Testis (tissue), 3 donors: ENCODE results near the gene MIER2. TPM values are rescaled to one million over a fixed set of nuclear protein-coding genes. Genes with fewer than 3 reads are reported as not detected.
"Not testable (repeated sequence)": the region's sequence is repeated elsewhere in the genome, so short reads cannot be mapped to it uniquely, and the experiment has no call there.

Source experiments
- DNase-seq: peaks from one replicate; pipeline ENCODE4 v3.0.0-alpha.2; 2019
- H3K27ac ChIP-seq, 2 donors: fragments of 200-600 bp; sonication (generic); one replicate each; pipeline ENCODE4 v1.5.1; 2019
- H3K27me3 ChIP-seq: fragments of 200-600 bp; sonication (generic); one replicate; pipeline ENCODE4 v1.5.1; 2019
- H3K36me3 ChIP-seq: fragments of 200-600 bp; sonication (generic); one replicate; pipeline ENCODE4 v1.5.1; 2017; ENCODE audit warnings: low read depth; ENCODE audit errors: missing control alignments
- H3K4me1 ChIP-seq: fragments of 200-600 bp; sonication (generic); one replicate; pipeline ENCODE4 v1.5.1; 2019
- H3K4me3 ChIP-seq, 2 donors: fragments of 200-600 bp; sonication (generic); one replicate each; pipeline ENCODE4 v1.5.1; 2017 to 2019
- H3K9me3 ChIP-seq: fragments of 200-600 bp; sonication (generic); one replicate; pipeline ENCODE4 v1.5.1; 2017
- POLR2A ChIP-seq: fragments of 450-650 bp; IDR thresholded peaks from one replicate; pipeline ENCODE4 v1.6.1; 2017; ENCODE audit warnings: antibody characterized with exemption, mild to moderate bottlenecking, moderate library complexity
- WGBS, 2 donors: methylation state at CpG; one replicate each; pipeline ENCODE4 v1.1.5; 2018; 5-methylcytosine and 5-hydroxymethylcytosine counted together
- intact Hi-C: fragments of 100-400 bp; cut with DNase I; formaldehyde crosslinking; loops from one replicate; pipeline ENCODE4 v1.15.1; 2023; ENCODE audit warnings: low total_unique reads
- polyA plus RNA-seq: library from polyadenylated mRNA; stranded (reverse); fragments of 350-450 nt; fragmentation: Illumina TruSeq; extraction: RNeasy Lipid Tissue Mini Kit (QIAGEN cat#74804); gene quantifications from one replicate; pipeline ENCODE4 v1.2.3, GENCODE V29; 2014; ENCODE audit warnings: low read depth, low replicate concordance; ENCODE audit not compliant: insufficient read depth
- total RNA-seq, 2 donors: library from RNA; depleted of rRNA; stranded (reverse); fragments of >200 nt; gene quantifications; one replicate each; pipeline ENCODE4 v1.2.3, GENCODE V29; 2016
- TF ChIP-seq, protein P1 (sequence below), 3 experiments: fragments of 450-650 bp in 2 of 3; fragments of 200-600 bp in 1 of 3; sonication (generic) in 1 of 3; IDR thresholded peaks; one replicate each; pipeline ENCODE4 v1.5.1; 2016 to 2019; ENCODE audit warnings: antibody characterized with exemption in 3 of 3, mild to moderate bottlenecking in 2 of 3, moderate library complexity in 1 of 3

MIER2 gene
- total and polyA plus RNA-seq, 3 donors from 2014 or later, result 47.6 to 64.0 (median 54.6) TPM

DNA sequence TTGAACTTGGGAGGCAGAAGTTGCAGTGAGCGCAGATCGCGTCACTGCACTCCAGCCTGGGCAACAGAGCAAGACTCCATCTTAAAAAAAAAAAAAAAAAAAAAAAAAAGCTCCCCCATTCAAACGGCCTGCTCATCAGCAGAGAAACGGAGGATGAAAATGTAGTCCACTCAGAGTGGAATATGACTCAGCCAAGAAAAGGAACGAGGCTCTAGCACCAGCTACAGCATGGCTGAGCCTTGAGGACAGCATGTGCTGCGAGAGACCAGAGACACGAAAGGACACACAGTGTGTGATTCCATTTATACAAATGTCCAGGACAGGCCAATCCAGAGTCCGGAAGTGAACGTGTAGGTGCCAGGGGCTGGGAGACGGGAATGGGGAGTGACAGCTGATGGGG lies 18.1 kb upstream of the MIER2 start:
- 87 to 89% methylated on average over 11 of the region's 11 CpGs for WGBS, 2 donors
- H3K9me3 ChIP-seq, result no peaks in the 10 kb centered on the region
- no peaks in the 10 kb centered on the region for H3K36me3 ChIP-seq
- TF ChIP-seq POLR2A, result no peak
- TF ChIP-seq, protein P1, sequence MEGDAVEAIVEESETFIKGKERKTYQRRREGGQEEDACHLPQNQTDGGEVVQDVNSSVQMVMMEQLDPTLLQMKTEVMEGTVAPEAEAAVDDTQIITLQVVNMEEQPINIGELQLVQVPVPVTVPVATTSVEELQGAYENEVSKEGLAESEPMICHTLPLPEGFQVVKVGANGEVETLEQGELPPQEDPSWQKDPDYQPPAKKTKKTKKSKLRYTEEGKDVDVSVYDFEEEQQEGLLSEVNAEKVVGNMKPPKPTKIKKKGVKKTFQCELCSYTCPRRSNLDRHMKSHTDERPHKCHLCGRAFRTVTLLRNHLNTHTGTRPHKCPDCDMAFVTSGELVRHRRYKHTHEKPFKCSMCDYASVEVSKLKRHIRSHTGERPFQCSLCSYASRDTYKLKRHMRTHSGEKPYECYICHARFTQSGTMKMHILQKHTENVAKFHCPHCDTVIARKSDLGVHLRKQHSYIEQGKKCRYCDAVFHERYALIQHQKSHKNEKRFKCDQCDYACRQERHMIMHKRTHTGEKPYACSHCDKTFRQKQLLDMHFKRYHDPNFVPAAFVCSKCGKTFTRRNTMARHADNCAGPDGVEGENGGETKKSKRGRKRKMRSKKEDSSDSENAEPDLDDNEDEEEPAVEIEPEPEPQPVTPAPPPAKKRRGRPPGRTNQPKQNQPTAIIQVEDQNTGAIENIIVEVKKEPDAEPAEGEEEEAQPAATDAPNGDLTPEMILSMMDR (IDR thresholded peaks at IDR 0.05), result no peak
- H3K4me3 ChIP-seq, result no peak overlapping the region
- H3K27me3 ChIP-seq, result no peaks in the 10 kb centered on the region
- no peak overlapping the region for H3K27ac ChIP-seq
- no peak for DNase-seq
- intact Hi-C loops, result no loop called here
- no peaks in the 10 kb centered on the region for H3K4me1 ChIP-seq

DNA sequence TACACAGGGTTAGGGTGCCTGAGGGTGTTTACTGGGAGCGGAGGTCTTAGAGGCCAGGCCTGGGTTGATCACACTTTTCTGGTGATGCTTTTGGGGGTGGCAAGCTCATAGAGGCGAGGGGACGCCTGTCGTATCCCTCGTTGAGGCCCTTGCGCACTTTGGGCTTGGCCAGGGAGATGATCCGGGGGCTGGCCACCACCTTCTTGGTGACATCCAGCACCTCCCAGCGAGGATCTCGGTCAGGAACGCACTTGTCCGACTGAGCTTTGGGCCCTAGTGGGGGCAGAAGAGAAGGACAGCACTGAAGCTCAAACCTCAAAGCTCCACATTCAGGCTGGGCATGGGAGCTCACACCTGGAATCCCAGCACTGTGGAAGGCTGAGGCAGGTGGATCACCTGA lies 17.6 kb upstream of the MIER2 start:
- 80 to 87% methylated on average over 4 to 11 of the region's 11 CpGs for WGBS, 2 donors
- H3K9me3 ChIP-seq, result no peaks in the 10 kb centered on the region
- TF ChIP-seq POLR2A, result no peak
- TF ChIP-seq, protein P1 (IDR thresholded peaks at IDR 0.05), result no peak
- DNase-seq, result no peak
- H3K27me3 ChIP-seq, result no peaks in the 10 kb centered on the region
- intact Hi-C loops, result no loop called here
- no peak overlapping the region for H3K4me3 ChIP-seq
- H3K4me1 ChIP-seq, result no peaks in the 10 kb centered on the region
- no peak overlapping the region for H3K27ac ChIP-seq
- H3K36me3 ChIP-seq, result no peaks in the 10 kb centered on the region

DNA sequence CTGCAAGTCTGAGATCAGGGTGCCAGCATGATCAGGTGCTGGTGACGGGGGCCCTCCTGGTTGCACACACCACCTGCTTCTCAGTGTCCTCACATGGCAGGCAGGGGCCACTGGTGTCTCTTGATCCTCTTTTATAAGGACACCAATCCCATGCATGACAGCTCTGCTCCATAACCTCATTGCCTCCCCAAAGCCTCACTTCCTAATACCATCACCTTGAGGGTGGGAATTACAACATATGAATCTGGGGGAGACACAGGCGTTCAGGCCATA lies 15.0 kb upstream of the MIER2 start:
- Histone ChIP-seq H3K27ac (no peak overlapping the region), H3K4me3 (no peak overlapping the region), H3K9me3 (no peaks in the 10 kb centered on the region), H3K27me3 (no peaks in the 10 kb centered on the region), H3K36me3 (no peaks in the 10 kb centered on the region), H3K4me1 (no peaks in the 10 kb centered on the region)
- intact Hi-C loops, result no loop called here
- no peak for TF ChIP-seq POLR2A
- TF ChIP-seq, protein P1 (IDR thresholded peaks at IDR 0.05), result no peak
- WGBS, 2 donors, result 82 to 100% methylated on average over 2 of the region's 2 CpGs
- DNase-seq, result no peak

DNA sequence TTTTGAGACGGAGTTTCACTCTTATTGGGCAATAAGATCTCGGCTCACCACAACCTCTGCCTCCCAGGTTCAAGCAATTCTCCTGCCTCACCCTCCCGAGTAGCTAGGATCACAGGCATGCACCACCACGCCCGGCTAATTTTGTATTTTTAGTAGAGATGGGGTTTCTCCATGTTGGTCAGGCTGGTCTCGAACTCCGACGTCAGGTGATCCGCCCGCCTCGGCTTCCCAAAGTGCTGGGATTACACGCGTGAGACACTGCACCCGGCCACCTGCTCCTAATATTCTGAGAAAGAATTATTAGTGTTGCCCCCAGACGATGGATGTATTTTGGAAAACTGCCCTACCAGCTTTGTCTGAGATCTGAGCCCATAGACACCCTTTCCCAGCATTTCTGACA lies 10.9 kb upstream of the MIER2 start:
- DNase-seq, H3K4me3 ChIP-seq, intact Hi-C loops, H3K27ac ChIP-seq, H3K4me1 ChIP-seq, H3K27me3 ChIP-seq, H3K36me3 ChIP-seq, H3K9me3 ChIP-seq: not testable (repeated sequence)
- 90 to 94% methylated on average over 15 of the region's 15 CpGs for WGBS, 2 donors

DNA sequence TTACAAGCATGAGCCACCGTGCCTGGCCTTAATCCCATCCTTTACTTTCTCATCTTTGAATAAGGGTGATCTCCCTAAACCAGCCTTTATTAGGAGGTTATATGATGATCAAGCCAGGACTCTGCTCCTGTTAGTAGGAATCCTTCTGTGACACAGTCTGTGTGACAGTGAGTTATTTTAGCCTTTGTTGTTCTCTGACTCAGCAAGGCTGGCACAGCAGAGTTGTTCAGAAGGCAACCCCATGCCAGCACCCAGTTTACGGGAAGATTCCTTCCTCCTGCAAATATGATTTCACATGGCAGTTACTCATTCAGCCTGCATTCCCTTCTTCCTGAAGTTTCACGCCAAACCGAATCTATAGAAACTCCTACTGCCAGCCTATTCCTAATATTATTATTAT lies 10.5 kb upstream of the MIER2 start:
- Histone ChIP-seq H3K27ac (no peak overlapping the region), H3K36me3 (no peaks in the 10 kb centered on the region), H3K4me1 (no peaks in the 10 kb centered on the region), H3K27me3 (no peaks in the 10 kb centered on the region), H3K9me3 (no peaks in the 10 kb centered on the region), H3K4me3 (no peak overlapping the region)
- TF ChIP-seq POLR2A, result no peak
- TF ChIP-seq, protein P1 (IDR thresholded peaks at IDR 0.05), result no peak
- WGBS, 2 donors, result 92% methylated on average over 4 of the region's 4 CpGs
- no peak for DNase-seq
- intact Hi-C loops, result no loop called here
